ENCODE data around the gene NOTO.

GRCh38 chr2:73257021-73257420, 54.6 kb downstream of the NOTO start:
- no peak for TF ChIP-seq SUZ12 (IDR thresholded peaks at IDR 0.05)
- TF ChIP-seq HDGF (IDR thresholded peaks at IDR 0.05; ENCODE audit: borderline replicate concordance), result no peak
- no peak for TF ChIP-seq ARNT (IDR thresholded peaks at IDR 0.05)
- TF ChIP-seq CTBP1 (IDR thresholded peaks at IDR 0.05; ENCODE audit: borderline replicate concordance), result no peak
- no peak for TF ChIP-seq TARDBP (IDR thresholded peaks at IDR 0.05)
- TF ChIP-seq SP1 (IDR thresholded peaks at IDR 0.05), result no peak
- TF ChIP-seq LEF1 (IDR thresholded peaks at IDR 0.05; ENCODE audit: borderline replicate concordance), result no peak
- TF ChIP-seq BHLHE40 (IDR thresholded peaks at IDR 0.05; ENCODE audit: borderline replicate concordance), result no peak
- TF ChIP-seq NFRKB (IDR thresholded peaks at IDR 0.05), result no peak
- TF ChIP-seq, protein P1, sequence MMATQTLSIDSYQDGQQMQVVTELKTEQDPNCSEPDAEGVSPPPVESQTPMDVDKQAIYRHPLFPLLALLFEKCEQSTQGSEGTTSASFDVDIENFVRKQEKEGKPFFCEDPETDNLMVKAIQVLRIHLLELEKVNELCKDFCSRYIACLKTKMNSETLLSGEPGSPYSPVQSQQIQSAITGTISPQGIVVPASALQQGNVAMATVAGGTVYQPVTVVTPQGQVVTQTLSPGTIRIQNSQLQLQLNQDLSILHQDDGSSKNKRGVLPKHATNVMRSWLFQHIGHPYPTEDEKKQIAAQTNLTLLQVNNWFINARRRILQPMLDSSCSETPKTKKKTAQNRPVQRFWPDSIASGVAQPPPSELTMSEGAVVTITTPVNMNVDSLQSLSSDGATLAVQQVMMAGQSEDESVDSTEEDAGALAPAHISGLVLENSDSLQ (IDR thresholded peaks at IDR 0.05), result no peak
- TF ChIP-seq FOXK2 (IDR thresholded peaks at IDR 0.05), result no peak
- no peak for TF ChIP-seq ELF4 (IDR thresholded peaks at IDR 0.05)
- TF ChIP-seq FOXM1 (IDR thresholded peaks at IDR 0.05; ENCODE audit: borderline replicate concordance), result no peak

All from HEK293T (cell line).